HG03108 (cell line): ENCODE data around the gene CDK5R2.

ENCODE experiments used
- ATAC-seq: cut with Tn5 transposase; IDR thresholded peaks from one replicate; pipeline ENCODE4 v1.9.1; 2021; ENCODE audit warnings: moderate library complexity; ENCODE audit not compliant: unreplicated experiment

CDK5R2 gene

GRCh38 chr2:218986148-218986761, 26.8 kb downstream of the CDK5R2 start:
- no peak for ATAC-seq

DNA sequence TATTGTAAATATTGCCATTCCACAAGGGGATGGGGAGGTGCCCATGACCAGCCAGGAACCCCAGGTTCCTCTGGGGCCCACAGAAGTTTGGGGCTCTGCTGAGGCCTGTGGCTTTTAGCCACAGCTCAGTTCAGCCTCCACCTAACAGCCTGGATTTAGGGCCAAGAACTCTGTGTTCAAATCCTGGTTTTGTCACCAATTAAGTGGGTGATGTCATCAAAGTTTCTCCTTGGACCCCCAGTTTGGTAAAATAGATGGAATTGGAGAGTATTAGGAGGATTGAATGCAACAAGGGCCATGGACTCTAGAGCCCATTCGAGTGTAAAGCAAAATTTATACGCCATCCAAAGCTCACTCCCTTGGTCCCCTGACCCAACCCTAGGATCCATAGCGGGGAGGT, 28.7 kb downstream of the CDK5R2 start:
- ATAC-seq: no peak

GRCh38 chr2:218988650-218989049, 29.2 kb downstream of the CDK5R2 start:
- ATAC-seq: no peak

- no peak for ATAC-seq
These were observed 30.6 kb downstream of the CDK5R2 start for GRCh38 chr2:218990052-218990451.

DNA sequence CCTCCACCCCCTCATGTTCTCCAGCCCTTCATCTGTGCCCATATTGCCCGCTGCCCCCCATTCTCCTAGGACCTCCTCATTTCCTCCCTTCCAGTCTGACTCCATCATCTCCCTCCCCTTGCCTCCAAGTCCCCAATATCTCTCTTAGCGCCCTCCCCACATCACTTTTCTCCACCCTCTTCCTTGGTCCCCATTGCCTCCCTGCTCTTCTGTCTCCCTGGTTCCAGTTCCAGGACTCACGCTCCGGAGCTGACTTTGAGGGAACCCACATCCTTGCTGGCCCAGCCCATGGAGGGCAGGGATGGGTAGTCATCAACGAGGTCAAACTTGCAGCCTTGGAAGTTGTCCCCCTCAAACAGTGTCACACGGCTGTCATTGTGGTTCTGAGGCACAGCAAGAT, 31.1 kb downstream of the CDK5R2 start:
- ATAC-seq: no peak

DNA sequence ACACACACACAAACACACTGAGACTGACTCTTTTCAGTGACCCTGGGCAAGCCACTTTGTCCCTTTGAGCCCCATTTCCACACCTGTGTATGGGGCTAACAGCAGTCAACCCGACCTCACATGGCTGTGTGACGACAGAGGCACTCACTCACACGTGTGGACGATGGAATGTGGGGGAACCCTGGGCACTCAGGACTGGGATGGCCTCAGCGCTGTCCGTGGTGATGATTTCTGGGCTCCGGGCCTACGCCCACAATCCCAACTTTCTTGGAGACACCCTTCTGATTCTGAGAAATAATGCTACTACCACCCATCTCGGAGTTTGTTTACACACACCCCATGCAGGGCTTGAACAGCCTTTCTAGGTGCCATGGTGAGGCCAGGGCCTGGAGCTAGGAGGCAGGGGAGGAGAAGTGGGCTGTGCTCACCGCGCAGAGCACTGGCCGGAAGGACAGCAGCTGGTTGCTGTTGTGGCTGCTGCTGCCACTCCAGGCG, 32.3 kb downstream of the CDK5R2 start:
- ATAC-seq: no peak

DNA sequence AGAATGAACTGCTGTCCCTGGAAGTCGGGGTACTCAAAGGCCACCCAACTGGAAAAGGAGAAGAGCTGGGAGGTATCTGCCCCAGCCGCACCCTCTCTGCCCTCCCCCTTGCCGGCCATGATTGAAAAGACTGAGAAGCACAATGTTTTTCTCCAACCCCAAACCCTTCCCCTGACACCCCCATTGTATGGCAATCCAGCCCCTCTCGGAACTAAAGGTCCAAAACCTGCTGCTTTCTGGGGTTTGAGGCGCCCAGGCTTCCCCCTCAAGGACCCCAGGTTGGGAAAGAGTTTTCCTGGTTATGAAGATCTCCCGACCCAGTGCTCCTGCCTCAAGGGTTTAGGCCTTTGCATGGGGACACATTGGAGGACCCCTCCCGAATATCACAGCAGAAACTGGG, 32.7 kb downstream of the CDK5R2 start:
- no peak for ATAC-seq

- ATAC-seq: no peak
These were observed 33.4 kb downstream of the CDK5R2 start for GRCh38 chr2:218992703-218993344.

GRCh38 chr2:218993345-218994315, 34.2 kb downstream of the CDK5R2 start, which contains the start of gene CRYBA2:
Gene CRYBA2 (minus strand): TSS chr2:218993422. CDS start chr2:218993176, 246 bp downstream.
- ATAC-seq: no peak

- no peak for ATAC-seq
These were observed 36.1 kb downstream of the CDK5R2 start for GRCh38 chr2:218995561-218995960.

GRCh38 chr2:218995972-218996711, 36.7 kb downstream of the CDK5R2 start:
- ATAC-seq: peak; percentile 58

DNA sequence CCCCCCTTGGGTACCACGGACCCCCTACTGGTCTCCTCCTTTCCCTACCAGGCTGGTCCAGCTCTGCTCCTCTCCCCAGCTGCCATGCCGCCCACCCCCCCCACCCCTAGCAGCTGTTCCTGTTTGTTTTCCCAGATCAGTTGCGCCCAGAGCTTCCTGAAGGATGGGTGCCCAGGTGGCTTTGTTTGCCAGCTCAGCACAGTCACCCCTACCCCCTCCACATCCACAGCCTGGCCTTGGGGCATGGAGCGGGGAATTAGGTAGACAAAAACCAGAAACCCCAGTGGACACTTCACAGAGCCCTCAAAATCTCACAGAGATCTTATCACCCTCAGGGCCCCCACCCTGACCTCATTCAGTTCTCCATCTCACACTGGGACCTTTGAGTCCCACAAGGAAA, 37.5 kb downstream of the CDK5R2 start:
- no peak for ATAC-seq

GRCh38 chr2:218997731-218998130, 38.3 kb downstream of the CDK5R2 start:
- ATAC-seq: no peak

DNA sequence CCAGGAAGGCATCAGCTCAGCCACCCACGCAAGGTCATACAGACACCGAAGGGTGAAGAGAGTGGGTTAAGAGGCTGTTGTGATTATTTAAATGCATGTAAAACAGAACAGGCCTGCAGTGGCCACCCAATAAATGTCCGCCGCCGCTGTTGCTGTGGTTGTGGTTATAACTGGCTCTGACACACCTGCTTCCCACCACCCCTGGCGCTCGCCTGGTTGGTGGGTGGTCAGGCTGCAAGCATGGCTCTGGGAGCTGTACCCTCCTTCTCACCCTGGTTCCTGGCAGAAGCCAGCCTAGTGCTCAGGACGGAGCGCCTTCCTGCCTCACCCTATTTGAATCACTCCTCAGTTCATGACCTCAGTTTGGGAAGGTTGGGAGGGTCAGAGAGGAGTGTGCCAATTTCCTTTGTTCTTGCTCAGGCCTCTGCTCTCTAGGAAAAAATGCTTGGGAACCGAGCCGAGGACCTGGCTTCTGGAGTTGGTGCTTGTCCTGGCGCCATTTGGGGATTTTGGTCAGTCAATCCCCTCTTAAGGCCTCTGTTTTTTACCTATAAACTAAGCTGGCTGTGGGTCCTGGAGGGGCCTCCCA, 39.0 kb downstream of the CDK5R2 start:
- ATAC-seq: no peak

GRCh38 chr2:218999021-218999880, 39.8 kb downstream of the CDK5R2 start:
- no peak for ATAC-seq

- ATAC-seq: no peak
These were observed 40.6 kb downstream of the CDK5R2 start for GRCh38 chr2:218999881-219000568.

- no peak for ATAC-seq
These were observed 41.1 kb downstream of the CDK5R2 start for GRCh38 chr2:219000569-219000960.

- ATAC-seq: no peak
These were observed 41.7 kb downstream of the CDK5R2 start for GRCh38 chr2:219001100-219001576.
